GM12878 (cell line): ENCODE measurements around the gene NEU4.

Experiments used
- BMI1 ChIP-seq: fragments of 450-650 bp; IDR thresholded peaks from 2 replicates; pipeline ENCODE4 v1.6.1; 2016; ENCODE audit warnings: mild to moderate bottlenecking, moderate library complexity, borderline replicate concordance
- CBX5 ChIP-seq: sonication (generic); IDR thresholded peaks from 2 replicates; pipeline ENCODE4 v1.6.1; 2016; ENCODE audit warnings: low read depth, moderate library complexity, mild to moderate bottlenecking, inconsistent platforms
- CTCF ChIP-seq, 3 experiments: IDR thresholded peaks in 2 of 3; conservative IDR thresholded peaks in 1 of 3; 2 replicates each; pipeline ENCODE4 v1.5.1; 2011; ENCODE audit warnings: low read depth in 3 of 3, low read length in 3 of 3, mild to moderate bottlenecking in 3 of 3, control low read depth in 2 of 3, moderate library complexity in 2 of 3, inconsistent platforms in 1 of 3, mixed read lengths in 1 of 3; ENCODE audit not compliant: control insufficient read depth in 2 of 3, insufficient read depth in 1 of 3; ENCODE audit errors: extremely low read depth in 1 of 3
- ETV6 ChIP-seq, 2 experiments: fragments of 450-650 bp in 1 of 2; IDR thresholded peaks in 1 of 2; conservative IDR thresholded peaks in 1 of 2; 2 replicates each; pipeline ENCODE4 v1.6.1; 2014; ENCODE audit warnings: antibody characterized with exemption in 1 of 2, borderline replicate concordance in 1 of 2, low read depth in 1 of 2, mild to moderate bottlenecking in 1 of 2, moderate library complexity in 1 of 2
- EZH2 ChIP-seq: IDR thresholded peaks from 2 replicates; pipeline ENCODE4 v1.6.1; 2012; ENCODE audit warnings: low read depth, mild to moderate bottlenecking, control low read depth, inconsistent platforms, low read length, borderline replicate concordance; ENCODE audit not compliant: control insufficient read depth
- GATAD2B ChIP-seq: fragments of 450-650 bp; conservative IDR thresholded peaks from 2 replicates; pipeline ENCODE4 v1.6.1; 2017; ENCODE audit warnings: low read depth, mild to moderate bottlenecking, moderate library complexity
- POLR2AphosphoS2 ChIP-seq: IDR thresholded peaks from 2 replicates; pipeline ENCODE4 v1.6.1; 2011; ENCODE audit warnings: low read depth, mild to moderate bottlenecking, low read length, improper control_type of control experiment, moderate library complexity
- POLR2AphosphoS5 ChIP-seq: IDR thresholded peaks from 2 replicates; pipeline ENCODE4 v1.6.1; 2011; ENCODE audit warnings: mild to moderate bottlenecking, low read length, inconsistent platforms
- SP1 ChIP-seq: IDR thresholded peaks from one replicate; pipeline ENCODE4 v1.6.1; 2011; ENCODE audit warnings: low read depth, low read length
- TCF3 ChIP-seq: IDR thresholded peaks from 2 replicates; pipeline ENCODE4 v1.6.1; 2012; ENCODE audit warnings: low read depth, mild to moderate bottlenecking, low read length, borderline replicate concordance; ENCODE audit not compliant: insufficient read depth
- ZNF274 ChIP-seq: IDR thresholded peaks from one replicate; pipeline ENCODE4 v1.8.0; 2011; ENCODE audit not compliant: insufficient read length, insufficient read depth

- no peak for TF ChIP-seq CTCF (IDR thresholded peaks at IDR 0.05 in 2 of 3, conservative IDR thresholded peaks at IDR 0.05 in 1 of 3; ENCODE audit: control insufficient read depth in 2 of 3, extremely low read depth in 1 of 3, insufficient read depth in 1 of 3, low read depth in 3 of 3, low read length in 3 of 3)
- no peak for TF ChIP-seq CBX5
- no peak for TF ChIP-seq POLR2AphosphoS2
- TF ChIP-seq GATAD2B: no peak
- TF ChIP-seq SP1: no peak
- TF ChIP-seq ETV6 (conservative IDR thresholded peaks at IDR 0.05 in 1 of 2, IDR thresholded peaks at IDR 0.05 in 1 of 2; ENCODE audit: borderline replicate concordance in 1 of 2, low read depth in 1 of 2): no peak
- TF ChIP-seq ZNF274: no peak
- no peak for TF ChIP-seq EZH2
- TF ChIP-seq POLR2AphosphoS5: no peak
- no peak for TF ChIP-seq TCF3
- no peak for TF ChIP-seq BMI1
Observed at GRCh38 chr2:241854342-241855244, 45.6 kb downstream of the NEU4 start.
